ENCODE data around the gene LMAN1L. TPM values are rescaled to one million over a fixed set of nuclear protein-coding genes. Genes with fewer than 3 reads are reported as not detected.
A peak's percentile ranks its signal among the peaks of the same experiment; 100 is the strongest.

LMAN1L gene
- total RNA-seq, 1 experiment from 2014 or later, result not detected

- Histone ChIP-seq H2BK20ac (ENCODE audit: low read depth, low read length, poor library complexity, severe bottlenecking) (no peak overlapping the region), H4K91ac (ENCODE audit: insufficient read length, low read depth, low read length) (no peak overlapping the region), H3K14ac (ENCODE audit: insufficient read depth, low read length) (no peak overlapping the region), H4K5ac (ENCODE audit: insufficient read length, low read depth, low read length) (no peak overlapping the region), H3K23me2 (ENCODE audit: insufficient read length, low read depth, low read length, poor library complexity, severe bottlenecking) (no peaks in the 10 kb centered on the region), H3T11ph (ENCODE audit: low read length) (no peak overlapping the region), H3K4ac (ENCODE audit: low read depth, low read length) (no peak overlapping the region), H3K9me3 (ENCODE audit: control insufficient read depth, low read depth, low read length) (no peaks in the 10 kb centered on the region), H2AK5ac (ENCODE audit: insufficient read length, low read length) (no peak overlapping the region), H3K27me3 (ENCODE audit: insufficient read depth, low read length) (no peaks in the 10 kb centered on the region), H3K18ac (ENCODE audit: insufficient read length, low read depth, low read length) (no peak overlapping the region), H2BK15ac (ENCODE audit: low read depth, low read length) (no peak overlapping the region), H2AFZ (ENCODE audit: low read length) (no peak overlapping the region), H2BK5ac (ENCODE audit: insufficient read length, low read length) (no peak overlapping the region), H3K79me2 (ENCODE audit: insufficient read depth, low read length) (no peaks in the 10 kb centered on the region), H4K8ac (replicated peaks; ENCODE audit: insufficient read length, low read depth, low read length) (no peak overlapping the region), H3K4me1 (ENCODE audit: insufficient read depth, low read length) (no peaks in the 10 kb centered on the region), H4K20me1 (ENCODE audit: control insufficient read depth, insufficient read depth, insufficient read length) (no peaks in the 10 kb centered on the region), H3K56ac (ENCODE audit: insufficient read length, low read depth, low read length) (no peak overlapping the region), H3K9ac (ENCODE audit: extremely low read depth, insufficient read length, low read length) (no peak overlapping the region), H3K23ac (ENCODE audit: insufficient read length, low read depth, low read length) (no peak overlapping the region), H3K4me2 (ENCODE audit: insufficient read depth, insufficient read length, low read length) (no peak overlapping the region), H3K27ac (ENCODE audit: insufficient read length, low read depth, low read length) (no peak overlapping the region), H3K79me1 (ENCODE audit: insufficient read depth, low read depth, low read length, poor library complexity, severe bottlenecking) (no peaks in the 10 kb centered on the region), H2BK120ac (ENCODE audit: low read depth, low read length, poor library complexity, severe bottlenecking) (no peak overlapping the region), H2BK12ac (ENCODE audit: insufficient read length, low read depth, low read length) (no peak overlapping the region)
- no CpG with 5 or more reads among the region's 13 CpGs for WGBS (ENCODE audit: extremely low coverage, insufficient read length, low lambda C conversion rate)
- peaks cover 0 to 6% of the 10 kb centered on the region in 2 experiments; a peak in 3 of 4 replicates for H3K4me1 Mint-ChIP-seq
- no peaks in the 10 kb centered on the region for H3K9me3 Mint-ChIP-seq
- H3K27ac Mint-ChIP-seq, result peak overlapping the region in 1 of 3 experiments; percentile 61; a peak in 2 of 7 replicates
- H3K36me3 Mint-ChIP-seq (ENCODE audit: insufficient read depth in 1 of 3, low read depth in 3 of 3), result peaks cover 8 to 34% (median 27%) of the 10 kb centered on the region in 3 experiments; a peak in 6 of 7 replicates
- H3K4me3 Mint-ChIP-seq, result no peak overlapping the region
- no peak for DNase-seq
- TF ChIP-seq CTCF (conservative IDR thresholded peaks at IDR 0.05), result no peak
- H3K27me3 Mint-ChIP-seq (ENCODE audit: low read depth), result no peaks in the 10 kb centered on the region
Observed at GRCh38 chr15:74854453-74855022, 41.9 kb downstream of the LMAN1L start.

Measured in H9 (cell line).